Testis (tissue), 3 donors: Measurements from ENCODE around the gene RCOR1. TPM values are rescaled to one million over a fixed set of nuclear protein-coding genes. Genes with fewer than 3 reads are reported as not detected.

ENCODE experiments used
- DNase-seq: peaks from one replicate; pipeline ENCODE4 v3.0.0-alpha.2; 2019
- H3K27ac ChIP-seq, 2 donors: fragments of 200-600 bp; sonication (generic); one replicate each; pipeline ENCODE4 v1.5.1; 2019
- H3K27me3 ChIP-seq: fragments of 200-600 bp; sonication (generic); one replicate; pipeline ENCODE4 v1.5.1; 2019
- H3K36me3 ChIP-seq: fragments of 200-600 bp; sonication (generic); one replicate; pipeline ENCODE4 v1.5.1; 2017; ENCODE audit warnings: low read depth; ENCODE audit errors: missing control alignments
- H3K4me1 ChIP-seq: fragments of 200-600 bp; sonication (generic); one replicate; pipeline ENCODE4 v1.5.1; 2019
- H3K4me3 ChIP-seq, 2 donors: fragments of 200-600 bp; sonication (generic); one replicate each; pipeline ENCODE4 v1.5.1; 2017 to 2019
- H3K9me3 ChIP-seq: fragments of 200-600 bp; sonication (generic); one replicate; pipeline ENCODE4 v1.5.1; 2017
- CTCF ChIP-seq, 3 experiments: fragments of 450-650 bp in 2 of 3; fragments of 200-600 bp in 1 of 3; sonication (generic) in 1 of 3; IDR thresholded peaks; one replicate each; pipeline ENCODE4 v1.5.1; 2016 to 2019; ENCODE audit warnings: antibody characterized with exemption in 3 of 3, mild to moderate bottlenecking in 2 of 3, moderate library complexity in 1 of 3
- POLR2A ChIP-seq: fragments of 450-650 bp; IDR thresholded peaks from one replicate; pipeline ENCODE4 v1.6.1; 2017; ENCODE audit warnings: antibody characterized with exemption, mild to moderate bottlenecking, moderate library complexity
- WGBS, 2 donors: methylation state at CpG; one replicate each; pipeline ENCODE4 v1.1.5; 2018; 5-methylcytosine and 5-hydroxymethylcytosine counted together
- intact Hi-C: fragments of 100-400 bp; cut with DNase I; formaldehyde crosslinking; loops from one replicate; pipeline ENCODE4 v1.15.1; 2023; ENCODE audit warnings: low total_unique reads
- polyA plus RNA-seq: library from polyadenylated mRNA; stranded (reverse); fragments of 350-450 nt; fragmentation: Illumina TruSeq; extraction: RNeasy Lipid Tissue Mini Kit (QIAGEN cat#74804); gene quantifications from one replicate; pipeline ENCODE4 v1.2.3, GENCODE V29; 2014; ENCODE audit warnings: low read depth, low replicate concordance; ENCODE audit not compliant: insufficient read depth
- total RNA-seq, 2 donors: library from RNA; depleted of rRNA; stranded (reverse); fragments of >200 nt; gene quantifications; one replicate each; pipeline ENCODE4 v1.2.3, GENCODE V29; 2016

RCOR1 gene
- total and polyA plus RNA-seq, 3 donors from 2014 or later, result 33.8 to 37.8 (median 33.9) TPM

- Histone ChIP-seq H3K36me3 (no peaks in the 10 kb centered on the region), H3K4me1 (peaks cover 7% of the 10 kb centered on the region), H3K9me3 (no peaks in the 10 kb centered on the region), H3K27ac (no peak overlapping the region), H3K27me3 (no peaks in the 10 kb centered on the region), H3K4me3 (no peak overlapping the region)
- DNase-seq, result no peak
- intact Hi-C loops, result no loop called here
- no peak for TF ChIP-seq POLR2A
- TF ChIP-seq CTCF (IDR thresholded peaks at IDR 0.05), result no peak
- 82 to 85% methylated on average over 1 of the region's 1 CpG for WGBS, 2 donors
These were observed 34.1 kb downstream of the RCOR1 start for GRCh38 chr14:102626530-102626929.

DNA sequence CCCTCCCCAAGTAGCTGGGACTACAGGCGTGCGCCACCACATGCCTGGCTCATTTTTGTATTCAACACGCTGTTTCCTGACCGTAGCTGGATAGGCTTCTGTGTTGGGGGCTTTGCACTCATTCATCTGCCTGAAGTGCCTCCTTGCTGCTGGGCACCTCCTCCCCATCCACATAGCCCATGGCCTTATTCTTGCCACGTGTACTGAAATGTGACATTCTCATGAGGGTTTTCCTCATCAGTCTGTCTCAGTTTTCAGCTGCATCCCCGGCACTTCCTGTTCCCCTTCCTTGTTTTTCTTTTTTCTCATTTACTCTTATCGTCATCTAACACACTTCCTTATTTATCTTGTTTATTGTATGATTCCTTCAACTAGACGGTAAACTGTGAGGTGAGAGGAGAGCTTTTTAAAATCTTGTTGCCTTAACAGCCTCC is 36.6 kb downstream of the RCOR1 start:
- intact Hi-C loops, result no loop called here
- Histone ChIP-seq H3K4me1 (no peaks in the 10 kb centered on the region), H3K36me3 (no peaks in the 10 kb centered on the region), H3K27me3 (no peaks in the 10 kb centered on the region), H3K4me3 (no peak overlapping the region), H3K9me3 (no peaks in the 10 kb centered on the region), H3K27ac (no peak overlapping the region)
- no peak for DNase-seq
- no peak for TF ChIP-seq CTCF (IDR thresholded peaks at IDR 0.05)
- TF ChIP-seq POLR2A, result no peak
- 68 to 72% methylated on average over 8 of the region's 8 CpGs for WGBS, 2 donors

GRCh38 chr14:102629808-102630350 is 37.4 kb downstream of the RCOR1 start:
- Histone ChIP-seq H3K9me3 (no peaks in the 10 kb centered on the region), H3K36me3 (no peaks in the 10 kb centered on the region), H3K27me3 (no peaks in the 10 kb centered on the region), H3K27ac (no peak overlapping the region), H3K4me1 (no peaks in the 10 kb centered on the region), H3K4me3 (no peak overlapping the region)
- DNase-seq, result no peak
- TF ChIP-seq CTCF (IDR thresholded peaks at IDR 0.05) (no peak), POLR2A (no peak)
- intact Hi-C loops, result no loop called here
- WGBS, 2 donors, result 75 to 82% methylated on average over 3 of the region's 3 CpGs

- Histone ChIP-seq H3K36me3 (no peaks in the 10 kb centered on the region), H3K4me3 (no peak overlapping the region), H3K27ac (no peak overlapping the region), H3K4me1 (no peaks in the 10 kb centered on the region), H3K9me3 (no peaks in the 10 kb centered on the region), H3K27me3 (no peaks in the 10 kb centered on the region)
- 71 to 79% methylated on average over 5 of the region's 5 CpGs for WGBS, 2 donors
- TF ChIP-seq CTCF (IDR thresholded peaks at IDR 0.05) (no peak), POLR2A (no peak)
- DNase-seq, result no peak
- intact Hi-C loops, result no loop called here
These were observed 38.0 kb downstream of the RCOR1 start for GRCh38 chr14:102630405-102630804.

DNA sequence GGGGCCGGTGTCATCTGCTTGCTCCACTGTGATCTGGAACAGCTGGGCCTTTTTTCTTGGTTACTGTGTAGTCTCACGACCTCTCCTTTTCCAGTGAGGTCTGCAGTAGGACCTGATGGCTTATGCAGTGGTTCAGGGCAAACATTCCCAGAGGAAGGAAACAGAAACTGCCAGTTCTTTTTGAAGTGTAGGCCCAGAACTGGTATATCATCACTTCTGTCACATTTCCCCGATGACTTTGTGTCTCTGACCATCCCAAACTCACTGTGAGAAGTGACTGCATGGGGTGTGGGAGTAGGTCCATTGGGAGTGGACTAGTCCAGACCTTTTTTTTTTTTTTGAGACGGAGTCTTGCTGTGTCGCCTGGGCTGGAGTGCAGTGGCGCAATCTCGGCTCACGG is 38.4 kb downstream of the RCOR1 start:
- Histone ChIP-seq H3K36me3 (no peaks in the 10 kb centered on the region), H3K4me3 (no peak overlapping the region), H3K9me3 (no peaks in the 10 kb centered on the region), H3K27ac (no peak overlapping the region), H3K27me3 (no peaks in the 10 kb centered on the region), H3K4me1 (no peaks in the 10 kb centered on the region)
- intact Hi-C loops, result no loop called here
- whole genome bisulfite sequencing, 2 donors, result 66 to 68% methylated on average over 8 of the region's 8 CpGs
- DNase-seq, result no peak
- TF ChIP-seq CTCF (IDR thresholded peaks at IDR 0.05) (no peak), POLR2A (no peak)
